ENCODE results near the gene ADGRV1. TPM values are rescaled to one million over a fixed set of nuclear protein-coding genes. Genes with fewer than 3 reads are reported as not detected.

ADGRV1 gene
- total RNA-seq, 5 donors from 2014 or later (not counting 1 experiment from before 2014, with no cell fraction given), result 0.68 to 1.6 (median 1.2) TPM; not detected in 1

DNA sequence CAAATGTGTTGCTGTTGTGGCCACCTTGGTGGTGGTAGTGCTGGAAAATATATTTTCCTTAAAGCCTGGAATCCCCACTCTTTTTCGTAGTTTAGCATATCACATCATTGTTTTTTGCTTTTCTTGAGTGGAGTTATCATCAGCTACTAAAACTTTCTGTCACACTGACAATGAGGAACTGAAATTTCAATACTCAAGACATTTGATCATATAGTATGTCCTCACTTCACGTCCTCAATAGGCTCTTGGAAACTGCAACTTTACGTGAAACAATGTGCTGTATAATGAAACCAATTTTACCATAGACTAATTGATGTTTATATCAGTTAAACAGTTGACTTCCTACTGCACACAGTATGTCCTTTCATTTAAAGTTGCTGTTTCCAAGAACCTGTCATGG lies 265.8 kb downstream of the ADGRV1 start:
- Histone ChIP-seq H3K9me3 (no peaks in the 10 kb centered on the region), H3K4me3 (ENCODE audit: control insufficient read depth in 1 of 2, extremely low read depth in 1 of 2, low read length in 1 of 2) (no peak overlapping the region), H3K27me3 (replicated peaks in 1 of 2; ENCODE audit: control insufficient read depth in 2 of 2, extremely low read depth in 1 of 2, insufficient read depth in 2 of 2, low read length in 1 of 2) (peaks cover 0 to 3% of the 10 kb centered on the region in 2 experiments), H3K4me1 (ENCODE audit: control insufficient read depth in 1 of 2, extremely low read depth in 1 of 2, insufficient read depth in 2 of 2, low read length in 2 of 2) (no peaks in the 10 kb centered on the region), H3K27ac (ENCODE audit: low read length) (no peak overlapping the region), H3K36me3 (ENCODE audit: control insufficient read depth in 2 of 2, extremely low read depth in 1 of 2, insufficient read depth in 1 of 2, low read length in 1 of 2) (no peaks in the 10 kb centered on the region)
- no peak for DNase-seq
- H3K4me1 Mint-ChIP-seq, result no peaks in the 10 kb centered on the region
- no peak overlapping the region for H3K27ac Mint-ChIP-seq
- no peaks in the 10 kb centered on the region for H3K36me3 Mint-ChIP-seq
- no peak for ATAC-seq (replicated peaks in 1 of 4)
- no peak overlapping the region for H3K4me3 Mint-ChIP-seq
- CTCF ChIA-PET, result no interaction called here
- POLR2A ChIA-PET, result no interaction called here
- no CpG with 5 or more reads among the region's 3 CpGs for WGBS (ENCODE audit: insufficient coverage)
- peaks cover 0 to 5% of the 10 kb centered on the region in 2 donors for H3K27me3 Mint-ChIP-seq
- no peaks in the 10 kb centered on the region for H3K9me3 Mint-ChIP-seq

DNA sequence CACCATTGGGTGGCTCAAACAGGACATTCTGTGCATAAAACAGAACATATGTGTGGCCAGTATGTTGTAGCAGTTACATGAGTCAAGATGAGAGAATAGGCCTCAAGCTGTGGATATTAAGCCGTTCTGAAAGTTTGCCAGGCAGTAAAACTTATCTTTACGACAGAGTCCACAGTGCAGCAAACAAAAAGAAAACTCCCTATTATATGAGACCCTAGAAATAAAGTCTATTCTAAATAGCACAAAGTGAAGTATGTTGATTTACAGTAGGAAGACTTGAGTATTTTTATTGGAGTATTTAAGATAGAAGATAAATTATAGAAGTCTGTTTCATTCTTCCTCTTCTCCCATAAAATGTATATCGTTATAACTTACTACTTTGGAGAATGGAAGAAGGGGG lies 271.5 kb downstream of the ADGRV1 start:
- Mint-ChIP-seq H3K4me1 (no peaks in the 10 kb centered on the region), H3K36me3 (no peaks in the 10 kb centered on the region), H3K27ac (no peak overlapping the region), H3K9me3 (no peaks in the 10 kb centered on the region), H3K27me3 (peaks cover 0 to 4% of the 10 kb centered on the region in 2 donors), H3K4me3 (no peak overlapping the region)
- Histone ChIP-seq H3K4me1 (ENCODE audit: control insufficient read depth in 1 of 2, extremely low read depth in 1 of 2, insufficient read depth in 2 of 2, low read length in 2 of 2) (no peaks in the 10 kb centered on the region), H3K9me3 (no peaks in the 10 kb centered on the region), H3K4me3 (ENCODE audit: control insufficient read depth in 1 of 2, extremely low read depth in 1 of 2, low read length in 1 of 2) (no peak overlapping the region), H3K27ac (ENCODE audit: low read length) (no peak overlapping the region), H3K36me3 (ENCODE audit: control insufficient read depth in 2 of 2, extremely low read depth in 1 of 2, insufficient read depth in 1 of 2, low read length in 1 of 2) (no peaks in the 10 kb centered on the region), H3K27me3 (replicated peaks in 1 of 2; ENCODE audit: control insufficient read depth in 2 of 2, extremely low read depth in 1 of 2, insufficient read depth in 2 of 2, low read length in 1 of 2) (peaks cover 0 to 3% of the 10 kb centered on the region in 2 experiments)
- no peak for ATAC-seq (replicated peaks in 1 of 4)
- DNase-seq, result no peak
- ChIA-PET POLR2A (no interaction called here), CTCF (no interaction called here)
- no CpG with 5 or more reads among the region's 3 CpGs for WGBS (ENCODE audit: insufficient coverage)

- peaks cover 6 to 10% of the 10 kb centered on the region in 2 donors for H3K27me3 Mint-ChIP-seq
- no peak overlapping the region for H3K4me3 Mint-ChIP-seq
- ATAC-seq (replicated peaks in 1 of 4) (no peak), DNase-seq (no peak)
- no peaks in the 10 kb centered on the region for H3K9me3 ChIP-seq
- H3K27ac Mint-ChIP-seq, result no peak overlapping the region
- CTCF ChIA-PET, result no interaction called here
- no peak overlapping the region for H3K4me3 ChIP-seq (ENCODE audit: control insufficient read depth in 1 of 2, extremely low read depth in 1 of 2, low read length in 1 of 2)
- no peak overlapping the region for H3K27ac ChIP-seq (ENCODE audit: low read length)
- H3K9me3 Mint-ChIP-seq, result no peaks in the 10 kb centered on the region
- H3K36me3 Mint-ChIP-seq, result no peaks in the 10 kb centered on the region
- H3K27me3 ChIP-seq (replicated peaks in 1 of 2; ENCODE audit: control insufficient read depth in 2 of 2, extremely low read depth in 1 of 2, insufficient read depth in 2 of 2, low read length in 1 of 2), result no peaks in the 10 kb centered on the region
- POLR2A ChIA-PET, result no interaction called here
- WGBS (ENCODE audit: insufficient coverage), result no CpG with 5 or more reads among the region's 2 CpGs
- H3K4me1 ChIP-seq (ENCODE audit: control insufficient read depth in 1 of 2, extremely low read depth in 1 of 2, insufficient read depth in 2 of 2, low read length in 2 of 2), result no peaks in the 10 kb centered on the region
- no peaks in the 10 kb centered on the region for H3K36me3 ChIP-seq (ENCODE audit: control insufficient read depth in 2 of 2, extremely low read depth in 1 of 2, insufficient read depth in 1 of 2, low read length in 1 of 2)
- no peaks in the 10 kb centered on the region for H3K4me1 Mint-ChIP-seq
These were observed 275.2 kb downstream of the ADGRV1 start for GRCh38 chr5:90833753-90834152.

DNA sequence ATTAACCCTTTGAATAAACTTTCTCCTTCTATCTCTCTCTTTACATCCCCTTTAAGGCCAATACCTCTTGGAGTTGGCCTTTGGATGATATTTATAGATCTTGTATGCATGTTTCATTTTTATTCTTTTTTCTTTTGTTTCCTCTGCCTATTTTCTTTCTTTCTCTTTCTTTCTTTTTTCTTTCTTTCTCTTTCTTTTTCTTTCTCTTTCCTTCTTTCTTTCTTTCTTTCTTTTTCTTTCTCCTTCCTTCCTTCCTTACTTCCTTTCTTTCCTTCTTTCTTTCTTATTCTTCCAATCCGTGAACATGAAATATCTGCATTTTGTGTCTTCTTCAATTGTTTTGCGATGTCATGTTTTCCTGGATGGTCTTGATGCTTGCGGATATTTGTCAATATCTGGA lies 276.1 kb downstream of the ADGRV1 start:
- ChIA-PET CTCF (no interaction called here), POLR2A (no interaction called here)
- Mint-ChIP-seq H3K4me3 (no peak overlapping the region), H3K27ac (no peak overlapping the region), H3K36me3 (no peaks in the 10 kb centered on the region), H3K4me1 (no peaks in the 10 kb centered on the region), H3K27me3 (peaks cover 14% of the 10 kb centered on the region in 2 donors), H3K9me3 (no peaks in the 10 kb centered on the region)
- Histone ChIP-seq H3K4me1 (ENCODE audit: control insufficient read depth in 1 of 2, extremely low read depth in 1 of 2, insufficient read depth in 2 of 2, low read length in 2 of 2) (no peaks in the 10 kb centered on the region), H3K27ac (ENCODE audit: low read length) (no peak overlapping the region), H3K9me3 (no peaks in the 10 kb centered on the region), H3K4me3 (ENCODE audit: control insufficient read depth in 1 of 2, extremely low read depth in 1 of 2, low read length in 1 of 2) (no peak overlapping the region), H3K27me3 (replicated peaks in 1 of 2; ENCODE audit: control insufficient read depth in 2 of 2, extremely low read depth in 1 of 2, insufficient read depth in 2 of 2, low read length in 1 of 2) (peaks cover 0 to 2% of the 10 kb centered on the region in 2 experiments), H3K36me3 (ENCODE audit: control insufficient read depth in 2 of 2, extremely low read depth in 1 of 2, insufficient read depth in 1 of 2, low read length in 1 of 2) (no peaks in the 10 kb centered on the region)
- no peak for ATAC-seq (replicated peaks in 1 of 4)
- no peak for DNase-seq
- no CpG with 5 or more reads among the region's 3 CpGs for WGBS (ENCODE audit: insufficient coverage)

GRCh38 chr5:90843443-90843842 lies 284.8 kb downstream of the ADGRV1 start:
- Histone ChIP-seq H3K27ac (ENCODE audit: low read length) (no peak overlapping the region), H3K36me3 (ENCODE audit: control insufficient read depth in 2 of 2, extremely low read depth in 1 of 2, insufficient read depth in 1 of 2, low read length in 1 of 2) (no peaks in the 10 kb centered on the region), H3K9me3 (no peaks in the 10 kb centered on the region), H3K4me1 (ENCODE audit: control insufficient read depth in 1 of 2, extremely low read depth in 1 of 2, insufficient read depth in 2 of 2, low read length in 2 of 2) (no peaks in the 10 kb centered on the region), H3K27me3 (replicated peaks in 1 of 2; ENCODE audit: control insufficient read depth in 2 of 2, extremely low read depth in 1 of 2, insufficient read depth in 2 of 2, low read length in 1 of 2) (peaks cover 0 to 2% of the 10 kb centered on the region in 2 experiments), H3K4me3 (ENCODE audit: control insufficient read depth in 1 of 2, extremely low read depth in 1 of 2, low read length in 1 of 2) (no peak overlapping the region)
- no peaks in the 10 kb centered on the region for H3K36me3 Mint-ChIP-seq
- no CpG with 5 or more reads among the region's 5 CpGs for WGBS (ENCODE audit: insufficient coverage)
- ATAC-seq (replicated peaks in 1 of 4) (no peak), DNase-seq (no peak)
- no peak overlapping the region for H3K27ac Mint-ChIP-seq
- H3K9me3 Mint-ChIP-seq, result peaks cover 0 to 4% (median 0%) of the 10 kb centered on the region in 3 donors
- no peak overlapping the region for H3K4me3 Mint-ChIP-seq
- ChIA-PET POLR2A (no interaction called here), CTCF (no interaction called here)
- H3K27me3 Mint-ChIP-seq, result peaks cover 21 to 26% of the 10 kb centered on the region in 2 donors
- peaks cover 0 to 5% (median 3%) of the 10 kb centered on the region in 3 donors for H3K4me1 Mint-ChIP-seq

- H3K27ac Mint-ChIP-seq, result no peak overlapping the region
- H3K36me3 Mint-ChIP-seq, result no peaks in the 10 kb centered on the region
- CTCF ChIA-PET, result no interaction called here
- no peak overlapping the region for H3K4me3 ChIP-seq (ENCODE audit: control insufficient read depth in 1 of 2, extremely low read depth in 1 of 2, low read length in 1 of 2)
- no peaks in the 10 kb centered on the region for H3K4me1 ChIP-seq (ENCODE audit: control insufficient read depth in 1 of 2, extremely low read depth in 1 of 2, insufficient read depth in 2 of 2, low read length in 2 of 2)
- H3K9me3 ChIP-seq, result no peaks in the 10 kb centered on the region
- WGBS (ENCODE audit: insufficient coverage), result 0% methylated on average over 1 of the region's 5 CpGs
- DNase-seq, result no peak
- no peak overlapping the region for H3K4me3 Mint-ChIP-seq
- no peaks in the 10 kb centered on the region for H3K36me3 ChIP-seq (ENCODE audit: control insufficient read depth in 2 of 2, extremely low read depth in 1 of 2, insufficient read depth in 1 of 2, low read length in 1 of 2)
- H3K27me3 Mint-ChIP-seq, result peaks cover 9 to 18% of the 10 kb centered on the region in 2 donors
- H3K4me1 Mint-ChIP-seq, result peaks cover 0 to 5% (median 3%) of the 10 kb centered on the region in 3 donors
- no peak overlapping the region for H3K27ac ChIP-seq (ENCODE audit: low read length)
- POLR2A ChIA-PET, result no interaction called here
- ATAC-seq (replicated peaks in 1 of 4), result no peak
- H3K27me3 ChIP-seq (replicated peaks in 1 of 2; ENCODE audit: control insufficient read depth in 2 of 2, extremely low read depth in 1 of 2, insufficient read depth in 2 of 2, low read length in 1 of 2), result peaks cover 0 to 4% of the 10 kb centered on the region in 2 experiments
- peaks cover 0 to 4% (median 0%) of the 10 kb centered on the region in 3 donors for H3K9me3 Mint-ChIP-seq
These were observed 286.3 kb downstream of the ADGRV1 start for GRCh38 chr5:90844931-90845330.
